ENCODE measurements around the gene HECTD4.

Gene HECTD4

GRCh38 chr12:112424126-112424525 lies 41.9 kb upstream of the HECTD4 start:
- no peak overlapping the region for H3K4me3 ChIP-seq (ENCODE audit: control insufficient read depth, low read depth, low read length)
- no peak for TF ChIP-seq CTCF (conservative IDR thresholded peaks at IDR 0.05; ENCODE audit: control insufficient read depth, insufficient read depth, low read depth, low read length)
- no peak for DNase-seq (ENCODE audit: low read depth)

- no peak overlapping the region for H3K4me3 ChIP-seq (ENCODE audit: control insufficient read depth, low read depth, low read length)
- peak; percentile 57 for DNase-seq (ENCODE audit: low read depth)
- TF ChIP-seq CTCF (conservative IDR thresholded peaks at IDR 0.05; ENCODE audit: control insufficient read depth, insufficient read depth, low read depth, low read length), result no peak
Measured at GRCh38 chr12:112422531-112422930, 40.3 kb upstream of the HECTD4 start.

- H3K4me3 ChIP-seq (ENCODE audit: control insufficient read depth, low read depth, low read length), result no peak overlapping the region
Measured at GRCh38 chr12:112421363-112421762, 39.1 kb upstream of the HECTD4 start.

GRCh38 chr12:112420740-112421139 lies 38.5 kb upstream of the HECTD4 start:
- no peak for DNase-seq (ENCODE audit: low read depth)

More at GRCh38 chr12:112421363-112421762, 39.1 kb upstream of the HECTD4 start:
- no peak for DNase-seq (ENCODE audit: low read depth)
- TF ChIP-seq CTCF (conservative IDR thresholded peaks at IDR 0.05; ENCODE audit: control insufficient read depth, insufficient read depth, low read depth, low read length), result no peak

GRCh38 chr12:112419297-112420133 lies 37.3 kb upstream of the HECTD4 start:
- peak; percentile 78 for DNase-seq (ENCODE audit: low read depth)

More at GRCh38 chr12:112420740-112421139, 38.5 kb upstream of the HECTD4 start:
- TF ChIP-seq CTCF (conservative IDR thresholded peaks at IDR 0.05; ENCODE audit: control insufficient read depth, insufficient read depth, low read depth, low read length), result no peak
- H3K4me3 ChIP-seq (ENCODE audit: control insufficient read depth, low read depth, low read length), result no peak overlapping the region

GRCh38 chr12:112418608-112419296 lies 36.5 kb upstream of the HECTD4 start, which contains the start of gene PTPN11:
Gene PTPN11 (plus strand): TSS chr12:112418947. CDS start chr12:112419112, 165 bp downstream.
- H3K4me3 ChIP-seq (ENCODE audit: control insufficient read depth, low read depth, low read length), result peak within 1 kb of the TSS; percentile 95
- DNase-seq (ENCODE audit: low read depth), result peak; percentile 56
- TF ChIP-seq CTCF (conservative IDR thresholded peaks at IDR 0.05; ENCODE audit: control insufficient read depth, insufficient read depth, low read depth, low read length), result no peak

More at GRCh38 chr12:112419297-112420133, 37.3 kb upstream of the HECTD4 start:
- no peak for TF ChIP-seq CTCF (conservative IDR thresholded peaks at IDR 0.05; ENCODE audit: control insufficient read depth, insufficient read depth, low read depth, low read length)
- H3K4me3 ChIP-seq (ENCODE audit: control insufficient read depth, low read depth, low read length), result peak overlapping the region; percentile 95

Measured in fibroblast of mammary gland (primary cell).